Neural progenitor cell (in vitro differentiated cells): Measurements from ENCODE around the gene UBE2A. TPM values are rescaled to one million over a fixed set of nuclear protein-coding genes. Genes with fewer than 3 reads are reported as not detected.

Source experiments
- DNase-seq: peaks from one replicate; pipeline ENCODE4 v3.0.0-alpha.2; 2016; ENCODE audit warnings: low spot score
- H2AFZ ChIP-seq: fragments of 200-600 bp; sonication (generic); replicated peaks from 2 replicates; pipeline ENCODE4 v1.6.1; 2016; ENCODE audit warnings: antibody characterized with exemption
- H3F3A ChIP-seq: fragments of 200-600 bp; sonication (generic); 2 replicates; pipeline ENCODE4 v1.6.1; 2016; ENCODE audit warnings: antibody characterized with exemption, low read depth
- H3K27ac ChIP-seq: fragments of 200-600 bp; sonication (generic); 2 replicates; pipeline ENCODE4 v1.5.1; 2016; ENCODE audit warnings: mild to moderate bottlenecking
- H3K27me3 ChIP-seq: fragments of 200-600 bp; sonication (generic); 2 replicates; pipeline ENCODE4 v1.6.1; 2016; ENCODE audit warnings: mild to moderate bottlenecking, moderate library complexity
- H3K36me3 ChIP-seq: fragments of 200-600 bp; sonication (generic); 2 replicates; pipeline ENCODE4 v1.5.1; 2016
- H3K4me1 ChIP-seq: fragments of 200-600 bp; sonication (generic); 2 replicates; pipeline ENCODE4 v1.6.1; 2016; ENCODE audit warnings: mixed run types
- H3K4me2 ChIP-seq: fragments of 200-600 bp; sonication (generic); 2 replicates; pipeline ENCODE4 v1.6.1; 2016
- H3K4me3 ChIP-seq: fragments of 200-600 bp; sonication (generic); 2 replicates; pipeline ENCODE4 v1.5.1; 2016
- H3K79me2 ChIP-seq: fragments of 200-600 bp; sonication (generic); 2 replicates; pipeline ENCODE4 v1.6.1; 2016; ENCODE audit warnings: low read depth
- H3K9ac ChIP-seq: fragments of 200-600 bp; sonication (generic); 2 replicates; pipeline ENCODE4 v1.6.1; 2016
- H3K9me3 ChIP-seq: fragments of 200-600 bp; sonication (generic); 2 replicates; pipeline ENCODE4 v1.5.1; 2016; ENCODE audit warnings: low read depth
- H4K20me1 ChIP-seq: fragments of 200-600 bp; sonication (generic); 2 replicates; pipeline ENCODE4 v1.6.1; 2016; ENCODE audit warnings: low read depth
- H3K27ac Mint-ChIP-seq: 3 replicates; pipeline ENCODE4 v1.8.0; 2021; ENCODE audit warnings: mixed read lengths
- H3K27me3 Mint-ChIP-seq: 2 replicates; pipeline ENCODE4 v1.8.0; 2022; ENCODE audit warnings: low read depth, mild to moderate bottlenecking, inconsistent platforms, moderate library complexity, mixed read lengths; ENCODE audit not compliant: insufficient read depth
- H3K36me3 Mint-ChIP-seq: 3 replicates; pipeline ENCODE4 v1.8.0; 2021; ENCODE audit warnings: mixed read lengths
- H3K4me1 Mint-ChIP-seq: 3 replicates; pipeline ENCODE4 v1.8.0; 2021; ENCODE audit warnings: mixed read lengths
- H3K4me3 Mint-ChIP-seq: 3 replicates; pipeline ENCODE4 v1.8.0; 2021; ENCODE audit warnings: mild to moderate bottlenecking, moderate library complexity, mixed read lengths
- H3K9me3 Mint-ChIP-seq: 3 replicates; pipeline ENCODE4 v1.8.0; 2020; ENCODE audit warnings: mixed read lengths
- CTCF ChIP-seq: fragments of 200-600 bp; sonication (generic); IDR thresholded peaks from 2 replicates; pipeline ENCODE4 v1.5.1; 2017; ENCODE audit warnings: antibody characterized with exemption, mild to moderate bottlenecking
- EZH2 ChIP-seq: fragments of 200-600 bp; sonication (generic); IDR thresholded peaks from 2 replicates; pipeline ENCODE4 v1.6.1; 2017; ENCODE audit warnings: antibody characterized with exemption, mild to moderate bottlenecking, moderate library complexity
- EZH2phosphoT487 ChIP-seq: fragments of 200-600 bp; sonication (generic); IDR thresholded peaks from 2 replicates; pipeline ENCODE4 v1.6.1; 2017; ENCODE audit warnings: antibody characterized with exemption
- total RNA-seq: library from RNA; depleted of rRNA; stranded (reverse); fragments of >200 nt; gene quantifications from 2 replicates; pipeline ENCODE4 v1.2.3, GENCODE V29; 2015; ENCODE audit warnings: low replicate concordance

The UBE2A gene
- total RNA-seq, 1 donor from 2014 or later: 90.2 TPM

DNA sequence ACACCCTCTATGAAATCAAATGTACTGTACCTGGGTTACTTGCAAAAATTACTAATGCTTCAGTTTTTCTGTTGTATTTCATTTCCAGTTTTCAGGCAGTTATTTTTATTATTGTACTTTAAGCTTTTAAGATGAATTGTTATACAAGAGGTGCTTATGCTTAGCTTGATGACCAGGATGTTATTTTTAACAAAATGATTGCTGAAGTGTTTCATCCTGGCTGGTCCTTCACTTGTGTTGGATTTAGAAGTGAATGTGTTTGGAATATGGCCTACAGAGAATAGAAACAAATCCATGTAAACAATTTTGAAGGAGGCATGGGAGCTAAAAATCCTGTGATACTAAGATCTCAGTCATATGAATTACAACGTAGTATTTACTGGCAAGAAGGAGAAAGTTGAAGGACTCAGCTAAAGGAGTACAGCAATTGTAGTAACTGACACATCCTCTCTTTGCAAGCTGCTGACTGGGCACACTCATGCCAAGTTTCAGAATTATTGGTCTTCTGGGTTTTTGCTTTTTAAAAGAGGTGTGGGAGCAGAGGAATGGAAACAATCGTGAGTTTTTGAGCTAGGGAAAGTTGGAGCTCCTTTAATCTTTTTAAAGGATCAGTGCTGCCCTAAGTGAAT, 9.2 kb downstream of the UBE2A start:
- no peak overlapping the region for H3K27ac ChIP-seq
- no peaks in the 10 kb centered on the region for H3K9me3 Mint-ChIP-seq
- H3K27me3 ChIP-seq: no peaks in the 10 kb centered on the region
- H3K27me3 Mint-ChIP-seq: peaks cover 2% of the 10 kb centered on the region
- TF ChIP-seq EZH2phosphoT487: no peak
- no peak for TF ChIP-seq CTCF
- TF ChIP-seq EZH2: no peak
- no peaks in the 10 kb centered on the region for H3F3A ChIP-seq
- no peak for DNase-seq
- no peak overlapping the region for H3K9ac ChIP-seq
- no peaks in the 10 kb centered on the region for H3K4me1 ChIP-seq
- no peaks in the 10 kb centered on the region for H4K20me1 ChIP-seq
- no peaks in the 10 kb centered on the region for H3K36me3 Mint-ChIP-seq
- H3K79me2 ChIP-seq: no peaks in the 10 kb centered on the region
- H3K4me2 ChIP-seq: no peak overlapping the region
- no peaks in the 10 kb centered on the region for H3K4me1 Mint-ChIP-seq
- H3K36me3 ChIP-seq: peaks cover 4% of the 10 kb centered on the region
- H3K4me3 ChIP-seq: no peak overlapping the region
- H3K4me3 Mint-ChIP-seq: no peak overlapping the region
- H3K9me3 ChIP-seq: no peaks in the 10 kb centered on the region
- H2AFZ ChIP-seq: no peak overlapping the region
- H3K27ac Mint-ChIP-seq: no peak overlapping the region

DNA sequence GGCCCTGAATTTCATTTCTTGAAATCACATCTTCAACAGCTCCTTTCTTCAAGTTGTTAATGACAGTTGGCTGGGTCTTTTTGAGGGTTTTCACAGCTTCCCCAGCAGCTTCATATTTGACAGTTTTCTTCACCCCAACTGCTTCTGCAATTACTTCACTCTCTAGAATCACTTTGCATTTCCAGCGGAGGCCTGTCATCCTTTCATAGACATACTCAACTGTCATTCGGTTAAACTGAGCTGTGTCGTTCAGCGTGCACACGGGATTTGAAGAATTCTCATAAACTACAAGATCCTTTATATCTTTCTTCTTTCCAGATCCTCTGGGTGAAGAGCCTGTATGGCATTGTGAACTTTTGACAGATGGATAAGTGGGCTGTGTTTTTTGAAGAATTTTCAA, 15.4 kb downstream of the UBE2A start:
- H3K36me3 ChIP-seq: no peaks in the 10 kb centered on the region
- no peaks in the 10 kb centered on the region for H3K9me3 ChIP-seq
- DNase-seq: no peak
- H3K4me3 ChIP-seq: no peak overlapping the region
- no peak overlapping the region for H3K27ac Mint-ChIP-seq
- H2AFZ ChIP-seq: no peak overlapping the region
- H3K27me3 Mint-ChIP-seq: peaks cover 2% of the 10 kb centered on the region
- no peaks in the 10 kb centered on the region for H3K27me3 ChIP-seq
- peaks cover 10% of the 10 kb centered on the region for H3K36me3 Mint-ChIP-seq
- H3K4me1 ChIP-seq: no peaks in the 10 kb centered on the region
- peaks cover 3% of the 10 kb centered on the region for H3K9me3 Mint-ChIP-seq
- no peak overlapping the region for H3K27ac ChIP-seq
- H3F3A ChIP-seq: no peaks in the 10 kb centered on the region
- no peak overlapping the region for H3K4me3 Mint-ChIP-seq
- H3K79me2 ChIP-seq: no peaks in the 10 kb centered on the region
- no peak overlapping the region for H3K4me2 ChIP-seq
- H3K9ac ChIP-seq: no peak overlapping the region
- no peaks in the 10 kb centered on the region for H3K4me1 Mint-ChIP-seq
- H4K20me1 ChIP-seq: no peaks in the 10 kb centered on the region
- TF ChIP-seq EZH2phosphoT487 (no peak), CTCF (no peak), EZH2 (no peak)

- no peaks in the 10 kb centered on the region for H3K9me3 ChIP-seq
- H3K27me3 Mint-ChIP-seq: no peaks in the 10 kb centered on the region
- no peak overlapping the region for H3K9ac ChIP-seq
- no peak overlapping the region for H3K27ac ChIP-seq
- H3K9me3 Mint-ChIP-seq: peaks cover 14% of the 10 kb centered on the region
- H3K4me3 Mint-ChIP-seq: no peak overlapping the region
- no peak overlapping the region for H3K4me3 ChIP-seq
- no peak for DNase-seq
- H3K79me2 ChIP-seq: peaks cover 56% of the 10 kb centered on the region
- H4K20me1 ChIP-seq: peaks cover 17% of the 10 kb centered on the region
- H3K4me1 Mint-ChIP-seq: peaks cover 4% of the 10 kb centered on the region
- H2AFZ ChIP-seq: no peak overlapping the region
- no peaks in the 10 kb centered on the region for H3K36me3 ChIP-seq
- H3F3A ChIP-seq: no peaks in the 10 kb centered on the region
- H3K27me3 ChIP-seq: no peaks in the 10 kb centered on the region
- no peak overlapping the region for H3K27ac Mint-ChIP-seq
- H3K4me2 ChIP-seq: no peak overlapping the region
- H3K36me3 Mint-ChIP-seq: peaks cover 1% of the 10 kb centered on the region
- TF ChIP-seq EZH2phosphoT487: no peak
- TF ChIP-seq CTCF: no peak
- no peak for TF ChIP-seq EZH2
- no peaks in the 10 kb centered on the region for H3K4me1 ChIP-seq
Measured at GRCh38 chrX:119602701-119603255, 28.4 kb downstream of the UBE2A start.
